ENCODE data around the gene GP1BB. TPM values are rescaled to one million over a fixed set of nuclear protein-coding genes. Genes with fewer than 3 reads are reported as not detected.
"Not testable (repeated sequence)": the region's sequence is repeated elsewhere in the genome, so short reads cannot be mapped to it uniquely, and the experiment has no call there.

Gene GP1BB
- total RNA-seq, 1 donor from 2014 or later: not detected

DNA sequence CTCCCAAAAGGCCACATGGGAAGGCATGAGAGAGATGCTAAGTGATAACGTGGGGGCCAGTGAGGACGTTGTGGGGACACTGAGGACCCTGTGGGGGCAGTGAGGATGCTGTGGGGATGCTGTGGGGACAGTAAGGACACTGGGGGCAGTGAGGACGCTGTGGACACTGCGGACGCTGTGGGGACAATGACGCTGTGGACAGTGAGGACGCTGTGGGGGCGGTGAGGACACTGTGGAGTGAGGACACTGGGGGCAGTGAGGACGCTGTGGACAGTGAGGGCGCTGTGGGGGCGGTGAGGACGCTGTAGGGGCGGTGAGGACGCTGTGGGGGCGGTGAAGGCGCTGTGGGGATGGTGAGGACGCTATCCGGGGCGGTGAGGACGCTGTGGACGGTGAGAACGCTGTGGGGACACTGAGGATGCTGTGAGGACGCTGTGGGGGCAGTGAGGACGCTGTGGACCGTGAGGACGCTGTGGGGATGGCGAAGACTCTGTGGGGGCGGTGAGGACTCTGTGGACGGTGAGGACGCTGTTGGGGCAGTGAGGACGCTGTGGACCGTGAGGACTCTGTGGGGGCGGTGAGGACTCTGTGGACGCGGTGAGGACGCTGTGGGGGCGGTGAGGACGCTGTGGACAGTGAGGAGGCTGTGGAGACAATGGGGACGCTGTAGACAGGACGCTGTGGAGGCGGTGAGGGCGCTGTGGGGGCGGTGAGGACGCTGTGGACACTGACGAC is 1.8 kb downstream of the GP1BB start:
- Histone ChIP-seq H3K27ac (replicated peaks) (no peak overlapping the region), H3K4me3 (no peak overlapping the region), H3K27me3 (ENCODE audit: low read depth) (peaks cover 42% of the 10 kb centered on the region), H3K4me1 (peaks cover 41% of the 10 kb centered on the region), H3K9me3 (replicated peaks) (no peaks in the 10 kb centered on the region), H3K36me3 (peaks cover 25% of the 10 kb centered on the region)
- TF ChIP-seq, protein P1, sequence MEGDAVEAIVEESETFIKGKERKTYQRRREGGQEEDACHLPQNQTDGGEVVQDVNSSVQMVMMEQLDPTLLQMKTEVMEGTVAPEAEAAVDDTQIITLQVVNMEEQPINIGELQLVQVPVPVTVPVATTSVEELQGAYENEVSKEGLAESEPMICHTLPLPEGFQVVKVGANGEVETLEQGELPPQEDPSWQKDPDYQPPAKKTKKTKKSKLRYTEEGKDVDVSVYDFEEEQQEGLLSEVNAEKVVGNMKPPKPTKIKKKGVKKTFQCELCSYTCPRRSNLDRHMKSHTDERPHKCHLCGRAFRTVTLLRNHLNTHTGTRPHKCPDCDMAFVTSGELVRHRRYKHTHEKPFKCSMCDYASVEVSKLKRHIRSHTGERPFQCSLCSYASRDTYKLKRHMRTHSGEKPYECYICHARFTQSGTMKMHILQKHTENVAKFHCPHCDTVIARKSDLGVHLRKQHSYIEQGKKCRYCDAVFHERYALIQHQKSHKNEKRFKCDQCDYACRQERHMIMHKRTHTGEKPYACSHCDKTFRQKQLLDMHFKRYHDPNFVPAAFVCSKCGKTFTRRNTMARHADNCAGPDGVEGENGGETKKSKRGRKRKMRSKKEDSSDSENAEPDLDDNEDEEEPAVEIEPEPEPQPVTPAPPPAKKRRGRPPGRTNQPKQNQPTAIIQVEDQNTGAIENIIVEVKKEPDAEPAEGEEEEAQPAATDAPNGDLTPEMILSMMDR (IDR thresholded peaks at IDR 0.05; ENCODE audit: borderline replicate concordance): no peak
- intact Hi-C loops (cut with micrococcal nuclease): no loop called here
- DNase-seq: no peak

DNA sequence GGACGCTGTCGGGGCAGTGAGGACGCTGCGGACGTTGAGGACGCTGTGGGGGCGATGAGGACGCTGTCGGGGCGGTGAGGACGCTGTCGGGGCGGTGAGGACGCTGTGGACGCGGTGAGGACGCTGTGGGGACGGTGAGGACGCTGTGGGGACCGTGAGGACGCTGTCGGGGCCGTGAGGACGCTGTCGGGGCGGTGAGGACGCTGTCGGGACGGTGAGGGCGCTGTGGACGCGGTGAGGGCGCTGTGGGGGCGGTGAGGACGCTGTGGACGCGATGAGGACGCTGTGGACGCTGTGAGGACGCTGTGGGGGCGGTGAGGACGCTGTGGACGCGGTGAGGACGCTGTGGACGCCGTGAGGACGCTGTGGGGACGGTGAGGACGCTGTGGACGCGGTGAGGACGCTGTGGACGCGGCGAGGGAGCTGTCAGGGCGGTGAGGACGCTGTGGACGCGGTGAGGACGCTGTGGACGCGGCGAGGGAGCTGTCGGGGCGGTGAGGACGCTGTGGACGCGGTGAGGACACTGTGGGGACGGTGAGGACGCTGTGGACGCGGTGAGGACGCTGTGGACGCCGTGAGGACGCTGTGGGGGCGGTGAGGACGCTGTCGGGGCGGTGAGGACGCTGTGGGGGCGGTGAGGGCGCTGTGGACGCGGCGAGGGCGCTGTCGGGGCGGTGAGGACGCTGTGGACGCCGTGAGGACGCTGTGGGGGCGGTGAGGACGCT is 2.9 kb downstream of the GP1BB start:
- intact Hi-C loops (cut with micrococcal nuclease); H3K4me3 ChIP-seq; DNase-seq; H3K9me3 ChIP-seq (replicated peaks); H3K27ac ChIP-seq (replicated peaks): not testable (repeated sequence)
- peaks cover 39% of the 10 kb centered on the region for H3K4me1 ChIP-seq
- H3K27me3 ChIP-seq (ENCODE audit: low read depth): peaks cover 43% of the 10 kb centered on the region
- peaks cover 13% of the 10 kb centered on the region for H3K36me3 ChIP-seq

- TF ChIP-seq, protein P1 (IDR thresholded peaks at IDR 0.05; ENCODE audit: borderline replicate concordance): no peak
- DNase-seq: no peak
- Histone ChIP-seq H3K27me3 (ENCODE audit: low read depth) (peaks cover 35% of the 10 kb centered on the region), H3K4me1 (peaks cover 26% of the 10 kb centered on the region), H3K9me3 (replicated peaks) (no peaks in the 10 kb centered on the region), H3K36me3 (peaks cover under 1% of the 10 kb centered on the region), H3K27ac (replicated peaks) (no peak overlapping the region), H3K4me3 (no peak overlapping the region)
- intact Hi-C loops (cut with micrococcal nuclease): no loop called here
Observed at GRCh38 chr22:19727310-19728150, 4.2 kb downstream of the GP1BB start.

- Histone ChIP-seq H3K9me3 (replicated peaks) (no peaks in the 10 kb centered on the region), H3K27ac (replicated peaks) (no peak overlapping the region), H3K36me3 (no peaks in the 10 kb centered on the region), H3K4me3 (no peak overlapping the region), H3K27me3 (ENCODE audit: low read depth) (peaks cover 28% of the 10 kb centered on the region), H3K4me1 (peaks cover 19% of the 10 kb centered on the region)
- intact Hi-C loops (cut with micrococcal nuclease): no loop called here
- DNase-seq: no peak
- TF ChIP-seq, protein P1 (IDR thresholded peaks at IDR 0.05; ENCODE audit: borderline replicate concordance): no peak
Observed at GRCh38 chr22:19728271-19728670, 4.9 kb downstream of the GP1BB start.

- peaks cover 22% of the 10 kb centered on the region for H3K27me3 ChIP-seq (ENCODE audit: low read depth)
- intact Hi-C loops (cut with micrococcal nuclease): no loop called here
- no peaks in the 10 kb centered on the region for H3K36me3 ChIP-seq
- no peaks in the 10 kb centered on the region for H3K9me3 ChIP-seq (replicated peaks)
- no peak for DNase-seq
- no peak overlapping the region for H3K4me3 ChIP-seq
- TF ChIP-seq, protein P1 (IDR thresholded peaks at IDR 0.05; ENCODE audit: borderline replicate concordance): no peak
- H3K4me1 ChIP-seq: peaks cover 13% of the 10 kb centered on the region
- no peak overlapping the region for H3K27ac ChIP-seq (replicated peaks)
Observed at GRCh38 chr22:19728836-19729235, 5.5 kb downstream of the GP1BB start.
